K562 (cell line): ENCODE data around the gene MRRF. TPM values are rescaled to one million over a fixed set of nuclear protein-coding genes. Genes with fewer than 3 reads are reported as not detected.
A peak's percentile ranks its signal among the peaks of the same experiment; 100 is the strongest.

Experiments
- ATAC-seq: fragments of 200-7000 bp; cut with Tn5 transposase; 3 replicates; pipeline ENCODE4 v1.9.1; 2020; ENCODE audit warnings: moderate library complexity
- BruUV-seq: library from RNA; stranded (reverse); fragments of 400-500 nt; replicated peaks from 2 replicates; lab custom pipeline; 2021; lab: Mats Ljungman, UMichigan
- CTCF ChIA-PET: fragments of 300-600 bp; formaldehyde crosslinking; extraction: SDS; loops from one replicate; lab custom pipeline; 2021; ENCODE audit warnings: low intra/inter-chr PET ratio; lab: Yijun Ruan, JAX
- POLR2A ChIA-PET: fragments of 300-600, 350-650 bp; sonication (Branson Sonifier 250); formaldehyde crosslinking; extraction: SDS; loops from one replicate; lab custom pipeline; 2021; ENCODE audit warnings: antibody characterized with exemption, inconsistent platforms; lab: Yijun Ruan, JAX
- DNase-seq, 4 experiments: peaks; one replicate each; pipeline versions ENCODE4 v3.0.0 to v3.0.0-alpha.2; 2011 to 2018; ENCODE audit warnings: low spot score in 3 of 4, mixed read lengths in 3 of 4; ENCODE audit errors: extremely low read depth in 1 of 4
- FAIRE-seq: peaks from 2 replicates; lab custom pipeline; 2011; peaks lifted over from hg19 to GRCh38; lab: Jason Lieb, UNC
- H2AFZ ChIP-seq: 2 replicates; pipeline ENCODE4 v1.6.0; 2011; ENCODE audit warnings: low read depth, low read length, control low read depth, inconsistent platforms
- H3K27ac ChIP-seq: fragments of 200-600 bp; 3 replicates; pipeline ENCODE4 v1.8.0; 2011; ENCODE audit warnings: low read depth, mild to moderate bottlenecking, control low read depth, inconsistent platforms, low read length, moderate library complexity, mixed read lengths; ENCODE audit errors: extremely low read depth
- H3K27me3 ChIP-seq, 2 experiments: fragments of 300-600 bp in 1 of 2; 2 replicates in 1 of 2; 3 replicates in 1 of 2; pipeline versions ENCODE4 v1.6.0 to v1.8.0; 2011; ENCODE audit warnings: inconsistent platforms in 2 of 2, low read length in 2 of 2, mild to moderate bottlenecking in 1 of 2, mixed read lengths in 1 of 2, moderate library complexity in 1 of 2; ENCODE audit not compliant: control insufficient read depth in 2 of 2, insufficient read depth in 2 of 2
- H3K36me3 ChIP-seq: fragments of 300-600 bp; 3 replicates; pipeline ENCODE4 v1.8.0; 2011; ENCODE audit warnings: mild to moderate bottlenecking, low read length, inconsistent platforms; ENCODE audit not compliant: control insufficient read depth, insufficient read depth
- H3K4me1 ChIP-seq, 2 experiments: fragments of 200-600 bp in 1 of 2; replicated peaks in 1 of 2; 2 replicates in 1 of 2; 3 replicates in 1 of 2; pipeline versions ENCODE4 v1.5.1 to v1.8.0; 2011; ENCODE audit warnings: inconsistent platforms in 2 of 2, low read length in 2 of 2, mild to moderate bottlenecking in 1 of 2, mixed read lengths in 1 of 2, moderate library complexity in 1 of 2; ENCODE audit not compliant: control insufficient read depth in 2 of 2, insufficient read depth in 2 of 2
- H3K4me2 ChIP-seq: 2 replicates; pipeline ENCODE4 v1.6.1; 2011; ENCODE audit warnings: low read length, control low read depth, inconsistent platforms, mixed read lengths; ENCODE audit not compliant: insufficient read depth
- H3K4me3 ChIP-seq: fragments of 200-600 bp; sonication (generic), shearing (Covaris generic); 2 replicates; pipeline ENCODE4 v1.5.1; 2016; ENCODE audit warnings: control low read depth, inconsistent platforms
- H3K79me2 ChIP-seq: fragments of 200-600 bp; 3 replicates; pipeline ENCODE4 v1.8.0; 2011; ENCODE audit warnings: low read length, inconsistent platforms; ENCODE audit not compliant: control insufficient read depth, insufficient read depth
- H3K9ac ChIP-seq, 2 experiments: 2 replicates each; pipeline versions ENCODE4 v1.6.0 to v1.6.1; 2011; ENCODE audit warnings: low read depth in 2 of 2, low read length in 2 of 2, control low read depth in 1 of 2, inconsistent platforms in 1 of 2, mild to moderate bottlenecking in 1 of 2, mixed read lengths in 1 of 2; ENCODE audit not compliant: insufficient read depth in 1 of 2
- H3K9me1 ChIP-seq: one replicate; pipeline ENCODE4 v1.6.0; 2011; ENCODE audit warnings: inconsistent platforms, mild to moderate bottlenecking, low read length, moderate library complexity; ENCODE audit not compliant: control insufficient read depth, insufficient read depth
- H3K9me3 ChIP-seq: replicated peaks from 2 replicates; pipeline ENCODE4 v1.5.1; 2011; ENCODE audit warnings: low read depth, low read length, inconsistent platforms; ENCODE audit not compliant: control insufficient read depth, insufficient read depth
- H4K20me1 ChIP-seq: replicated peaks from 2 replicates; pipeline ENCODE4 v1.6.1; 2011; ENCODE audit warnings: low read length, inconsistent platforms, mixed read lengths; ENCODE audit not compliant: control insufficient read depth, insufficient read depth
- ATF1 ChIP-seq, 2 experiments: fragments of 450-650 bp in 1 of 2; IDR thresholded peaks; 2 replicates each; pipeline ENCODE4 v1.6.1; 2016; ENCODE audit warnings: missing compliant biosample characterization in 1 of 2, missing genetic modification characterization in 1 of 2
- BHLHE40 ChIP-seq: IDR thresholded peaks from 2 replicates; pipeline ENCODE4 v1.6.1; 2011; ENCODE audit warnings: low read length, improper control_type of control experiment
- ETS2 ChIP-seq: IDR thresholded peaks from 2 replicates; pipeline ENCODE4 v1.6.1; 2016; ENCODE audit warnings: borderline replicate concordance, missing genetic modification characterization, mild to moderate bottlenecking, moderate library complexity, missing compliant biosample characterization; ENCODE audit not compliant: poor library complexity, severe bottlenecking
- NBN ChIP-seq: fragments of 450-650 bp; IDR thresholded peaks from 2 replicates; pipeline ENCODE4 v1.6.1; 2016; ENCODE audit warnings: low read depth, mild to moderate bottlenecking
- NR2C1 ChIP-seq, 2 experiments: fragments of 450-650 bp; IDR thresholded peaks; 2 replicates each; pipeline ENCODE4 v1.6.1; 2017; ENCODE audit warnings: mild to moderate bottlenecking in 2 of 2, antibody characterized with exemption in 1 of 2, inconsistent platforms in 1 of 2, missing compliant biosample characterization in 1 of 2, missing genetic modification characterization in 1 of 2
- ZKSCAN1 ChIP-seq: fragments of 150-350 bp; IDR thresholded peaks from 2 replicates; pipeline ENCODE4 v1.6.1; 2016; ENCODE audit warnings: low read depth, low read length
- ZNF263 ChIP-seq: sonication (generic); formaldehyde crosslinking; IDR thresholded peaks from 2 replicates; pipeline ENCODE4 v1.8.0; 2022; ENCODE audit warnings: mild to moderate bottlenecking, missing genetic modification reagents, borderline replicate concordance
- WGBS: fragments of 100-300 bp; shearing (Covaris generic); methylation state at CpG from one replicate; pipeline ENCODE4 v1.1.6; 2016; ENCODE audit warnings: low coverage, mixed read lengths; ENCODE audit not compliant: insufficient coverage; ENCODE audit errors: missing lambda C conversion rate; 5-methylcytosine and 5-hydroxymethylcytosine counted together
- in situ Hi-C: fragments of 300-500 bp; cut with MboI; formaldehyde crosslinking; loops from 4 replicates; pipeline ENCODE4 v1.15.0; 2018; ENCODE audit warnings: inconsistent platforms, mixed read lengths
- intact Hi-C: fragments of 100-400 bp; cut with micrococcal nuclease; formaldehyde crosslinking; loops from 2 replicates; pipeline ENCODE4 v1.14.2; 2022
- polyA plus RNA-seq, 8 experiments: library from polyadenylated mRNA; depleted of rRNA in 4 of 8; stranded (reverse) in 5 of 8; unstranded in 3 of 8; fragments of >200 nt; fragmentation: Nextera tagmentation in 2 of 8; fragmentation: Illumina TruSeq in 1 of 8; extraction: Ambion mirVana in 2 of 8; extraction: Trizol in 1 of 8; gene quantifications; 2 replicates each; pipeline versions ENCODE4 v1.2.1 to v1.2.3, GENCODE V29; 2011 to 2014; ENCODE audit warnings: inconsistent platforms in 1 of 8, missing spikeins in 1 of 8
- total RNA-seq, 7 experiments: library from RNA; depleted of rRNA in 6 of 7; stranded (reverse); fragments of >200 nt in 6 of 7; fragmentation: Illumina TruSeq in 2 of 7; extraction: Trizol in 2 of 7; gene quantifications; 2 replicates each; pipeline versions ENCODE4 v1.2.1 to v1.2.3, GENCODE V29; 2011 to 2021; ENCODE audit warnings: low replicate concordance in 1 of 7
- TF ChIP-seq, protein P1 (sequence below): fragments of 450-650 bp; IDR thresholded peaks from 2 replicates; pipeline ENCODE4 v1.6.1; 2017; ENCODE audit warnings: antibody characterized with exemption

MRRF gene
- total and polyA plus RNA-seq, 9 of the 15 experiments (the other 6 are each of a cell fraction or from before 2014, with no cell fraction given), result 55.0 to 105 (median 81.2) TPM

DNA sequence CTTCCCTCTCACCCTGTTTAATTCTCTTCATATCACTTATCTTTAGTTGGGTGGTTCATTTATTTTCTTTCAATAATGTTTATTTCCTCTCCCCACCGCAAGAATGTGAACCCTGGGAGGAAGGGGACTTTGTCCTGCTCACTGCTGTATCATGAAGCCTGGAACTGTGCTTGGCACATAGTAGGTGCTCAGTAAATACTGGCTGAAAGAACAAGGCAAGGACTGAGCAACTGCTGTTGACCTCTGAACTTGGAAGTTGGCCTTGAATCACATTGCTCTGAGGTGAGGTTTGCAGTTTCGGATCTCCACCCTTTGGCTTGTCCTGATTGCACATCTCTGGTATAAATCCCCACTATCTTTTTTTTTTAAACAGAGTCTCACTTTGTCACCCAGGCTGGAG lies 84.1 kb downstream of the MRRF start:
- no peak for ATAC-seq
- no peaks in the 10 kb centered on the region for H3K79me2 ChIP-seq
- no peak overlapping the region for H3K9ac ChIP-seq
- POLR2A ChIA-PET, result no interaction called here
- no peaks in the 10 kb centered on the region; the same call in 1 of the 2 replicates for H4K20me1 ChIP-seq
- CTCF ChIA-PET, result interaction anchor here (1.8 to 6.0 kb wide), 2 partner anchors 223 to 226 kb away, joined by 6 to 88 read pairs; no protein-coding TSS in a partner anchor
- DNase-seq, result no peak
- WGBS, result 11% methylated on average over 2 of the region's 2 CpGs
- H3K9me3 ChIP-seq, result no peaks in the 10 kb centered on the region; the same call in 1 of the 2 replicates
- no peaks in the 10 kb centered on the region for H3K9me1 ChIP-seq
- H2AFZ ChIP-seq, result no peak overlapping the region
- H3K27ac ChIP-seq, result no peak overlapping the region
- in situ Hi-C loops (loop anchor here (25.0 kb wide), 1 partner anchor 661 kb away; no protein-coding TSS in a partner anchor), intact Hi-C loops (no loop called here)
- no peak for FAIRE-seq
- no peak overlapping the region for H3K4me2 ChIP-seq
- no peak overlapping the region for H3K4me3 ChIP-seq
- H3K36me3 ChIP-seq, result no peaks in the 10 kb centered on the region
- BruUV-seq, result no TSS peak
- peak; percentile 54; the same call in 1 of the 2 replicates for TF ChIP-seq NR2C1 (IDR thresholded peaks at IDR 0.05)
- peak; percentile 37; the same call in 1 of the 2 replicates for TF ChIP-seq NR2C1 (tag; IDR thresholded peaks at IDR 0.05)
- peak; percentile 90 for TF ChIP-seq ZKSCAN1
- TF ChIP-seq BHLHE40, result no peak
- peaks cover 0 to 4% of the 10 kb centered on the region in 2 experiments; a peak in 1 of 5 replicates for H3K4me1 ChIP-seq
- peaks cover 0 to 6% of the 10 kb centered on the region in 2 experiments; a peak in 2 of 5 replicates for H3K27me3 ChIP-seq

DNA sequence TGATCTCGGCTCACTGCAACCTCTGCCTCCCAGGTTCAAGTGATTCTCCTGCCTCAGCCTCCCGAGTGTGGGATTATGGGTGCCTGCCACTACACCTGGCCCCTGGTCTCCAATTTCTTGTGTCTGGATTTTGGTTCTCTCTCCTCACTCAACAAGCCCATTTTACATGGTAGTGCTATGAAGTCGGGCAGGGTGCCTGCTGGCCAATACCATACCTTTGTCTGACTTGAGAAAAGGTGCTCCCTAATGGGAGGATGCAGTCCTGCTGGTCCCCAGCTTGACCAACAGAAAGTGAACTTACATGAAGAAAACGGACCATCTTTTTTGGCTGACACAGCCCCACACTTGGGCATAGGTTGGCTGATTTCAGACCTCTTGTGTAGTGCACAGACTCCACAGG lies 84.5 kb downstream of the MRRF start:
- Histone ChIP-seq H3K4me1 (peaks cover 0 to 4% of the 10 kb centered on the region in 2 experiments; a peak in 1 of 5 replicates), H3K36me3 (no peaks in the 10 kb centered on the region), H3K27ac (no peak overlapping the region), H3K79me2 (no peaks in the 10 kb centered on the region), H3K27me3 (peaks cover 0 to 5% of the 10 kb centered on the region in 2 experiments; a peak in 2 of 5 replicates), H3K9me3 (no peaks in the 10 kb centered on the region; the same call in 1 of the 2 replicates), H2AFZ (no peak overlapping the region), H3K4me3 (no peak overlapping the region), H3K9me1 (no peaks in the 10 kb centered on the region), H3K4me2 (no peak overlapping the region), H3K9ac (no peak overlapping the region), H4K20me1 (no peaks in the 10 kb centered on the region; the same call in 1 of the 2 replicates)
- FAIRE-seq (no peak), ATAC-seq (no peak), DNase-seq (no peak)
- in situ Hi-C loops, result loop anchor here (25.0 kb wide), 1 partner anchor 662 kb away; no protein-coding TSS in a partner anchor
- WGBS, result 4% methylated on average over 4 of the region's 4 CpGs
- CTCF ChIA-PET, result interaction anchor here (1.8 to 6.0 kb wide), 2 partner anchors 223 to 226 kb away, joined by 6 to 88 read pairs; no protein-coding TSS in a partner anchor
- no TSS peak for BruUV-seq
- TF ChIP-seq NBN, result no peak
- no peak for TF ChIP-seq ATF1 (CRISPR knock-in tag; IDR thresholded peaks at IDR 0.05)
- no peak for TF ChIP-seq ATF1 (tag; IDR thresholded peaks at IDR 0.05)
- TF ChIP-seq ZNF263, result 0 out of 2 replicates have a peak, but pooled peaks have one; percentile 14
- TF ChIP-seq ETS2 (tag), result no peak
- TF ChIP-seq, protein P1, sequence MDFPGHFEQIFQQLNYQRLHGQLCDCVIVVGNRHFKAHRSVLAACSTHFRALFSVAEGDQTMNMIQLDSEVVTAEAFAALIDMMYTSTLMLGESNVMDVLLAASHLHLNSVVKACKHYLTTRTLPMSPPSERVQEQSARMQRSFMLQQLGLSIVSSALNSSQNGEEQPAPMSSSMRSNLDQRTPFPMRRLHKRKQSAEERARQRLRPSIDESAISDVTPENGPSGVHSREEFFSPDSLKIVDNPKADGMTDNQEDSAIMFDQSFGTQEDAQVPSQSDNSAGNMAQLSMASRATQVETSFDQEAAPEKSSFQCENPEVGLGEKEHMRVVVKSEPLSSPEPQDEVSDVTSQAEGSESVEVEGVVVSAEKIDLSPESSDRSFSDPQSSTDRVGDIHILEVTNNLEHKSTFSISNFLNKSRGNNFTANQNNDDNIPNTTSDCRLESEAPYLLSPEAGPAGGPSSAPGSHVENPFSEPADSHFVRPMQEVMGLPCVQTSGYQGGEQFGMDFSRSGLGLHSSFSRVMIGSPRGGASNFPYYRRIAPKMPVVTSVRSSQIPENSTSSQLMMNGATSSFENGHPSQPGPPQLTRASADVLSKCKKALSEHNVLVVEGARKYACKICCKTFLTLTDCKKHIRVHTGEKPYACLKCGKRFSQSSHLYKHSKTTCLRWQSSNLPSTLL, result no peak
- POLR2A ChIA-PET, result interaction anchor here (2.5 kb wide), 1 partner anchor 227 kb away, joined by 11 read pairs; no protein-coding TSS in a partner anchor
- intact Hi-C loops, result no loop called here
